AG04450 (cell line): ENCODE measurements around the gene COX6B1. TPM values are rescaled to one million over a fixed set of nuclear protein-coding genes. Genes with fewer than 3 reads are reported as not detected.

Experiments used
- CTCF ChIA-PET: fragments of 300-600, 350-600 bp; formaldehyde crosslinking; extraction: SDS; loops from one replicate; lab custom pipeline; 2022; ENCODE audit warnings: antibody characterized with exemption, inconsistent platforms; lab: Charles Lee
- POLR2A ChIA-PET: fragments of 350-600 bp; formaldehyde crosslinking; extraction: SDS; loops from one replicate; lab custom pipeline; 2021; ENCODE audit warnings: antibody characterized with exemption, inconsistent platforms; lab: Yijun Ruan, JAX
- DNase-seq: peaks from one replicate; pipeline ENCODE4 v3.0.0-alpha.2; 2011; ENCODE audit warnings: low read depth, low spot score
- H3K27ac ChIP-seq: one replicate; pipeline ENCODE4 v1.5.1; 2012; ENCODE audit warnings: low read depth, low read length, control low read depth
- H3K27me3 ChIP-seq: one replicate; pipeline ENCODE4 v1.6.0; 2012; ENCODE audit warnings: low read length; ENCODE audit not compliant: control insufficient read depth, insufficient read depth
- H3K4me3 ChIP-seq: 2 replicates; pipeline ENCODE4 v1.5.1; 2011; ENCODE audit warnings: mild to moderate bottlenecking, low read depth, low read length, control low read depth
- H3K9me3 ChIP-seq: 2 replicates; pipeline ENCODE4 v1.5.1; 2012; ENCODE audit warnings: low read length; ENCODE audit not compliant: control insufficient read depth, insufficient read depth
- polyA plus RNA-seq: library from polyadenylated mRNA; depleted of rRNA; stranded (reverse); fragments of >200 nt; gene quantifications from 2 replicates; pipeline ENCODE4 v1.2.3, GENCODE V29; 2011
- TF ChIP-seq, protein P1 (sequence below): IDR thresholded peaks from 2 replicates; pipeline ENCODE4 v1.5.1; 2011; ENCODE audit warnings: low read depth, low read length, control low read depth, inconsistent platforms

Gene COX6B1
- polyA plus RNA-seq, 1 experiment: 398 TPM

DNA sequence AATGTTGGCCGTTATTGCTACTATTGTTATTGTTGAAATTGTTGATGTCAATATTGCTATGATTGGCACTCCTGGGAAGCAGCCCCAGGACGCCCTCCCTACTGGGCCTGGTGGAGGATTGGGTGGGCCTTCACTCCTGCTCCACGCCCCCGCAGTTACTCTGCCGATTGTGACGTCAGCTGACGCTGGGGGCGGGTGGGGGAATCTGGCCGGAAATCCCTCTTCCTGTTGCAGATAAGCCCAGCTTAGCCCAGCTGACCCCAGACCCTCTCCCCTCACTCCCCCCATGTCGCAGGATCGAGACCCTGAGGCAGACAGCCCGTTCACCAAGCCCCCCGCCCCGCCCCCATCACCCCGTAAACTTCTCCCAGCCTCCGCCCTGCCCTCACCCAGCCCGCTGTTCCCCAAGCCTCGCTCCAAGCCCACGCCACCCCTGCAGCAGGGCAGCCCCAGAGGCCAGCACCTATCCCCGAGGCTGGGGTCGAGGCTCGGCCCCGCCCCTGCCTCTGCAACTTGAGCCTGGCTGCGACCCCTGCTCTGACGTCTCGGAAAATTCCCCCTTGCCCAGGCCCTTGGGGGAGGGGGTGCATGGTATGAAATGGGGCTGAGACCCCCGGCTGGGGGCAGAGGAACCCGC lies 6.5 kb upstream of the COX6B1 start, which contains the start of gene ETV2:
Gene ETV2 (plus strand): TSS at position 231 of the 637 bp plus-strand sequence. CDS start 716 bp downstream, outside the sequence.
- ChIA-PET POLR2A (no interaction called here), CTCF (no interaction called here)
- TF ChIP-seq, protein P1, sequence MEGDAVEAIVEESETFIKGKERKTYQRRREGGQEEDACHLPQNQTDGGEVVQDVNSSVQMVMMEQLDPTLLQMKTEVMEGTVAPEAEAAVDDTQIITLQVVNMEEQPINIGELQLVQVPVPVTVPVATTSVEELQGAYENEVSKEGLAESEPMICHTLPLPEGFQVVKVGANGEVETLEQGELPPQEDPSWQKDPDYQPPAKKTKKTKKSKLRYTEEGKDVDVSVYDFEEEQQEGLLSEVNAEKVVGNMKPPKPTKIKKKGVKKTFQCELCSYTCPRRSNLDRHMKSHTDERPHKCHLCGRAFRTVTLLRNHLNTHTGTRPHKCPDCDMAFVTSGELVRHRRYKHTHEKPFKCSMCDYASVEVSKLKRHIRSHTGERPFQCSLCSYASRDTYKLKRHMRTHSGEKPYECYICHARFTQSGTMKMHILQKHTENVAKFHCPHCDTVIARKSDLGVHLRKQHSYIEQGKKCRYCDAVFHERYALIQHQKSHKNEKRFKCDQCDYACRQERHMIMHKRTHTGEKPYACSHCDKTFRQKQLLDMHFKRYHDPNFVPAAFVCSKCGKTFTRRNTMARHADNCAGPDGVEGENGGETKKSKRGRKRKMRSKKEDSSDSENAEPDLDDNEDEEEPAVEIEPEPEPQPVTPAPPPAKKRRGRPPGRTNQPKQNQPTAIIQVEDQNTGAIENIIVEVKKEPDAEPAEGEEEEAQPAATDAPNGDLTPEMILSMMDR: no peak
- DNase-seq: no peak
- Histone ChIP-seq H3K27ac (peak within 1 kb of the TSS; percentile 0), H3K27me3 (no peaks in the 10 kb centered on the region), H3K4me3 (no peak within 1 kb of the TSS), H3K9me3 (no peaks in the 10 kb centered on the region)

DNA sequence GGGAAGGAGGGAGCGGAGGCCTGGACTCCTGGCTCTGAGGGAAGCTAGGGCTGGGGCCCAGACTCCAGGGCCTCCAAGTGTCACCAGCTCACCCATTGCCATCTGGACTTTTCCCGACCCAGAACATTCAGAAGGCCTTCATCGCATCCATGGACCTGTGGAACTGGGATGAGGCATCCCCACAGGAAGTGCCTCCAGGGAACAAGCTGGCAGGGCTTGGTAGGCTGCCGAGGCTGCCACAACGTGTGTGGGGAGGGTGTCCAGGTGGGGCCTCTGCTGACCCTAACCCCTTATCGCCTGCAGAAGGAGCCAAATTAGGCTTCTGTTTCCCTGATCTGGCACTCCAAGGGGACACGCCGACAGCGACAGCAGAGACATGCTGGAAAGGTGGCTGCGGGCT lies 5.8 kb upstream of the COX6B1 start:
- no peaks in the 10 kb centered on the region for H3K27me3 ChIP-seq
- no peak for DNase-seq
- TF ChIP-seq, protein P1: no peak
- no peaks in the 10 kb centered on the region for H3K9me3 ChIP-seq
- ChIA-PET POLR2A (interaction anchor here (0.6 kb wide), 1 partner anchor 1830 kb away, joined by 3 read pairs; no protein-coding TSS in a partner anchor), CTCF (interaction anchor here (0.7 kb wide), 1 partner anchor 86 kb away, joined by 4 read pairs; no protein-coding TSS in a partner anchor)
- peak overlapping the region; percentile 0 for H3K27ac ChIP-seq
- H3K4me3 ChIP-seq: no peak overlapping the region

DNA sequence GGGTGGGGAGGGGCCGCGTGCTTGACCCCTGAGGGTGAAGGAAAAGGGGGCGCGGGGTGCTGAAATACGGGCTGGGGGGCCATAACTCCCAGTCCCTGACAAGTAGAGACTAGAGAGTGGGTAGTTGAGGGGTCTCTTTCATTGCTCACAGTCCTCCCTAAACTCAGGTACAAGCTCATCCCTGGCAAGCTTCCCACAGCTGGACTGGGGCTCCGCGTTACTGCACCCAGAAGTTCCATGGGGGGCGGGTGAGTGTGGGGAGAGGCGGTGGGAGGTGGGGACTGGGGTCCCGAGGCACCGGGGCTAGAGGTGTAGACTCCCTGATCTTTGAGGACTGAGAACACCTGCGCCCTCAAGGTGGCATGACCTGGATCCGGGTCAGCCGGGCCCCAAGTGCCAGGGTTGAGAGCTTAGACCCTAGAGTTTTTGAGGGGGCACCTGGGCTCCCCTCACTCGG lies 5.3 kb upstream of the COX6B1 start:
- Histone ChIP-seq H3K27me3 (no peaks in the 10 kb centered on the region), H3K27ac (no peak overlapping the region), H3K4me3 (peak overlapping the region; percentile 65), H3K9me3 (no peaks in the 10 kb centered on the region)
- TF ChIP-seq, protein P1: no peak
- DNase-seq: no peak
- ChIA-PET CTCF (interaction anchor here (0.6 to 0.7 kb wide), 2 partner anchors 87 to 611 kb away, joined by 4 read pairs; no protein-coding TSS in a partner anchor), POLR2A (interaction anchor here (0.6 to 1.8 kb wide), 2 partner anchors 11 to 1830 kb away, joined by 3 to 6 read pairs; no protein-coding TSS in a partner anchor)

DNA sequence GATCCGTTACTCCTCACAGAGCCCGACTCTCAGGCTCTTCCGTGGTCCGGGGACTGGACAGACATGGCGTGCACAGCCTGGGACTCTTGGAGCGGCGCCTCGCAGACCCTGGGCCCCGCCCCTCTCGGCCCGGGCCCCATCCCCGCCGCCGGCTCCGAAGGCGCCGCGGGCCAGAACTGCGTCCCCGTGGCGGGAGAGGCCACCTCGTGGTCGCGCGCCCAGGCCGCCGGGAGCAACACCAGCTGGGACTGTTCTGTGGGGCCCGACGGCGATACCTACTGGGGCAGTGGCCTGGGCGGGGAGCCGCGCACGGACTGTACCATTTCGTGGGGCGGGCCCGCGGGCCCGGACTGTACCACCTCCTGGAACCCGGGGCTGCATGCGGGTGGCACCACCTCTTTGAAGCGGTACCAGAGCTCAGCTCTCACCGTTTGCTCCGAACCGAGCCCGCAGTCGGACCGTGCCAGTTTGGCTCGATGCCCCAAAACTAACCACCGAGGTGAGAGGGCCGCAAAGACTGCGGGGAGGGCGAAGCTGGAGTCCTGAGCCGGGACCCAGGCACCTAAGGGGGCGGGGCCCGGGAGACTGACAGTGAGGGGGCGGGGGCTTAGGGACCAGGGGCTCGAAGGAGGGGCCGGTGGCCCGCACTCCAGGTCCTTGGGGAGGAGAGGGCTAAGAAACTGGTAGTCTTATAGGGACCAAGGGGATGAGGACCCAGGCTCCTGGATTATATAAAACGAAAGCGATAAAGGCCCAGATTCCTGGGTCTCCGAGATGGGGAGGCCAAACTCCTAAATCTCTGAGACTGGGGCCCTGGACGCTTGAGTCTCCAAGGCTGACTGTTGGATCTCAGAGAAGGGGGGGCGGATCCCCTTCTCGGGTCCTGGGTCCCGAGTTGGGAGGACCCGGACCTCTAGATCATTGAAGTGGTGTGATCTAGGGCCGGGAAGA lies 4.6 kb upstream of the COX6B1 start:
- TF ChIP-seq, protein P1: no peak
- DNase-seq: peak; percentile 37
- ChIA-PET CTCF (interaction anchor here (0.6 to 0.7 kb wide), 3 partner anchors 44 to 611 kb away, joined by 4 to 5 read pairs (median 4); no protein-coding TSS in a partner anchor), POLR2A (interaction anchor here (1.8 kb wide), 1 partner anchor 11 kb away, joined by 6 read pairs; no protein-coding TSS in a partner anchor)
- no peaks in the 10 kb centered on the region for H3K9me3 ChIP-seq
- peak overlapping the region; percentile 61 for H3K27ac ChIP-seq
- H3K4me3 ChIP-seq: peak overlapping the region; percentile 65
- no peaks in the 10 kb centered on the region for H3K27me3 ChIP-seq
